Gastroesophageal sphincter (tissue), 4 donors: ENCODE data around the gene LPCAT1. TPM values are rescaled to one million over a fixed set of nuclear protein-coding genes. Genes with fewer than 3 reads are reported as not detected.

Source experiments
- ATAC-seq: fragments of 150-250 bp; one replicate; pipeline ENCODE4 v1.9.1; 2016; ENCODE audit warnings: mild to moderate bottlenecking, moderate library complexity
- H3K27ac ChIP-seq, 4 donors: fragments of 200-600 bp; sonication (generic) in 3 of 4; 1 replicate in 3 of 4; 2 replicates in 1 of 4; pipeline ENCODE4 v1.5.1; 2016 to 2019
- H3K27me3 ChIP-seq: fragments of 200-600 bp; sonication (generic); one replicate; pipeline ENCODE4 v1.5.1; 2019
- H3K36me3 ChIP-seq, 2 donors: fragments of 200-600 bp; sonication (generic); one replicate each; pipeline ENCODE4 v1.5.1; 2019; ENCODE audit warnings: control low read depth in 1 of 2
- H3K4me1 ChIP-seq, 3 donors: fragments of 200-600 bp; sonication (generic); 1 replicate in 2 of 3; 2 replicates in 1 of 3; pipeline ENCODE4 v1.5.1; 2016 to 2019; ENCODE audit warnings: control low read depth in 2 of 3
- H3K4me3 ChIP-seq, 2 donors: fragments of 200-600 bp; sonication (generic); one replicate each; pipeline ENCODE4 v1.5.1; 2019; ENCODE audit warnings: mild to moderate bottlenecking in 1 of 2, moderate library complexity in 1 of 2
- H3K9me3 ChIP-seq, 3 donors: fragments of 200-600 bp; sonication (generic); one replicate each; pipeline ENCODE4 v1.5.1; 2017 to 2019; ENCODE audit warnings: control low read depth in 2 of 3
- EP300 ChIP-seq: sonication (generic); formaldehyde crosslinking; IDR thresholded peaks from one replicate; pipeline ENCODE4 v1.6.1; 2017; ENCODE audit warnings: antibody characterized with exemption, mild to moderate bottlenecking
- POLR2A ChIP-seq, 2 donors: fragments of 450-650 bp; IDR thresholded peaks; one replicate each; pipeline ENCODE4 v1.6.1; 2017; ENCODE audit warnings: antibody characterized with exemption in 2 of 2, mild to moderate bottlenecking in 2 of 2, moderate library complexity in 1 of 2
- POLR2AphosphoS5 ChIP-seq: sonication (generic); formaldehyde crosslinking; IDR thresholded peaks from one replicate; pipeline ENCODE4 v1.6.1; 2017; ENCODE audit warnings: antibody characterized with exemption
- WGBS, 2 donors: methylation state at CpG; one replicate each; pipeline ENCODE4 v1.1.5; 2018; ENCODE audit warnings: low coverage in 1 of 2; 5-methylcytosine and 5-hydroxymethylcytosine counted together
- total RNA-seq, 4 donors: library from RNA; depleted of rRNA; stranded (reverse); fragments of >200 nt; gene quantifications; one replicate each; pipeline ENCODE4 v1.1.0, GENCODE V29; 2016
- TF ChIP-seq, protein P1 (sequence below), 4 experiments: fragments of 200-600 bp in 2 of 4; fragments of 450-650 bp in 2 of 4; sonication (generic) in 1 of 4; IDR thresholded peaks; one replicate each; pipeline ENCODE4 v1.5.1; 2017 to 2019; ENCODE audit warnings: antibody characterized with exemption in 4 of 4, mild to moderate bottlenecking in 2 of 4, moderate library complexity in 2 of 4

LPCAT1 gene
- total RNA-seq, 4 donors from 2014 or later, result 20.3 to 52.6 (median 31.8) TPM

GRCh38 chr5:1549475-1550030, 25.8 kb upstream of the LPCAT1 start:
- peaks cover 0 to 12% (median 4%) of the 10 kb centered on the region in 3 donors for H3K4me1 ChIP-seq
- H3K27ac ChIP-seq, result no peak overlapping the region
- no peak for TF ChIP-seq EP300
- TF ChIP-seq POLR2AphosphoS5, result no peak
- TF ChIP-seq POLR2A (IDR thresholded peaks at IDR 0.05), result no peak
- TF ChIP-seq, protein P1, sequence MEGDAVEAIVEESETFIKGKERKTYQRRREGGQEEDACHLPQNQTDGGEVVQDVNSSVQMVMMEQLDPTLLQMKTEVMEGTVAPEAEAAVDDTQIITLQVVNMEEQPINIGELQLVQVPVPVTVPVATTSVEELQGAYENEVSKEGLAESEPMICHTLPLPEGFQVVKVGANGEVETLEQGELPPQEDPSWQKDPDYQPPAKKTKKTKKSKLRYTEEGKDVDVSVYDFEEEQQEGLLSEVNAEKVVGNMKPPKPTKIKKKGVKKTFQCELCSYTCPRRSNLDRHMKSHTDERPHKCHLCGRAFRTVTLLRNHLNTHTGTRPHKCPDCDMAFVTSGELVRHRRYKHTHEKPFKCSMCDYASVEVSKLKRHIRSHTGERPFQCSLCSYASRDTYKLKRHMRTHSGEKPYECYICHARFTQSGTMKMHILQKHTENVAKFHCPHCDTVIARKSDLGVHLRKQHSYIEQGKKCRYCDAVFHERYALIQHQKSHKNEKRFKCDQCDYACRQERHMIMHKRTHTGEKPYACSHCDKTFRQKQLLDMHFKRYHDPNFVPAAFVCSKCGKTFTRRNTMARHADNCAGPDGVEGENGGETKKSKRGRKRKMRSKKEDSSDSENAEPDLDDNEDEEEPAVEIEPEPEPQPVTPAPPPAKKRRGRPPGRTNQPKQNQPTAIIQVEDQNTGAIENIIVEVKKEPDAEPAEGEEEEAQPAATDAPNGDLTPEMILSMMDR (IDR thresholded peaks at IDR 0.05), result no peak
- H3K4me3 ChIP-seq, result no peak overlapping the region
- peaks cover 32% of the 10 kb centered on the region for H3K27me3 ChIP-seq
- 83 to 100% methylated on average over 3 to 13 of the region's 16 CpGs for WGBS, 2 donors
- ATAC-seq, result no peak
- no peaks in the 10 kb centered on the region for H3K9me3 ChIP-seq
- H3K36me3 ChIP-seq, result no peaks in the 10 kb centered on the region

DNA sequence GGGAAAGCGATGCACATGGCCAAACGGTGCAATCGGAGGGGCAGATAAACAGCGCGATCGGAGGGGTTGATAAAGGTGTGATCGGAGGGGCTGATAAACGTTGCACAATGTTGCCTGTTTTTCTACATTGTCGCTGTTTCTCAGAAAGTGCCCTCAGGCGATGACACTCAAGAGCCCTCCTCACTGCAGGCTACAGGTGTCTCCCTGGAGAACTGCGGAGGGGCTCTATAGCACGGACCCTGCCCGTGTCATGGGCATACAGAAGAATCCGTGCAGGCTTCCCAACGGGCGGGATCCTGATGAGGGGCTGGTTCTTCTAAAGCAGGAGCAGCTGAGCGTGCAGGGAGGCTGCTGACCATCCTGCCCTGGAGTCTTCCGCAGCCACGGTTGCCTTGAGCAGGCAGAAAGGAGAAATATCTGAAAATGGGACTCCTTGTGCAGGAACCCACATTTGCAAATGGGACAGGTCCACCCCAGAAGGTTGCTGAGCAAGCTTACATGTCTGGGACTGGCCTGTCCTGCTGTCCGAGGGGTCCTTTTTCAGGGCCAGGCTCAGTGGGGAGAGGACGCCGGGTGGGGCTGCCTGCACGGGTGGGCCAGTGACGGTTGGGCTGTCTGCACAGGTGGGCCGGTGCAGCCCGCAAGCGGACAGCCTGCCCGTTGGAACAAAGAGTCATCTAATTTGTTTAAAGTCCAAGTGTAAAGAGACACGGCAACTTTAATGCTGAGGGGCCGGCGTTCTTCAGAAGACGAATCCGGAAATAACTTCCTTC, 25.1 kb upstream of the LPCAT1 start:
- H3K4me3 ChIP-seq, result no peak overlapping the region
- peaks cover 25% of the 10 kb centered on the region for H3K27me3 ChIP-seq
- no peak for TF ChIP-seq EP300
- no peak for TF ChIP-seq POLR2A (IDR thresholded peaks at IDR 0.05)
- no peak for TF ChIP-seq POLR2AphosphoS5
- TF ChIP-seq, protein P1 (IDR thresholded peaks at IDR 0.05), result no peak
- no peak overlapping the region for H3K27ac ChIP-seq
- no peaks in the 10 kb centered on the region for H3K9me3 ChIP-seq
- WGBS, 2 donors, result 88 to 90% methylated on average over 15 of the region's 33 CpGs
- ATAC-seq, result no peak
- no peaks in the 10 kb centered on the region for H3K36me3 ChIP-seq
- H3K4me1 ChIP-seq, result peaks cover 0 to 12% (median 4%) of the 10 kb centered on the region in 3 donors

GRCh38 chr5:1547655-1548054, 23.9 kb upstream of the LPCAT1 start:
- 92% methylated on average over 3 to 4 of the region's 6 CpGs for WGBS, 2 donors

GRCh38 chr5:1547236-1547635, 23.5 kb upstream of the LPCAT1 start:
- Histone ChIP-seq H3K36me3 (no peaks in the 10 kb centered on the region), H3K27me3 (peaks cover 19% of the 10 kb centered on the region), H3K9me3 (no peaks in the 10 kb centered on the region), H3K4me1 (peaks cover 0 to 13% (median 2%) of the 10 kb centered on the region in 3 donors), H3K4me3 (no peak overlapping the region), H3K27ac (no peak overlapping the region)
- no peak for ATAC-seq
- 67 to 95% methylated on average over 1 to 7 of the region's 11 CpGs for WGBS, 2 donors
- TF ChIP-seq POLR2AphosphoS5 (no peak), POLR2A (IDR thresholded peaks at IDR 0.05) (no peak), EP300 (no peak)
- TF ChIP-seq, protein P1 (IDR thresholded peaks at IDR 0.05), result no peak

More at GRCh38 chr5:1547655-1548054, 23.9 kb upstream of the LPCAT1 start:
- Histone ChIP-seq H3K27ac (no peak overlapping the region), H3K27me3 (peaks cover 19% of the 10 kb centered on the region), H3K4me1 (peaks cover 0 to 9% (median 0%) of the 10 kb centered on the region in 3 donors), H3K4me3 (no peak overlapping the region), H3K36me3 (no peaks in the 10 kb centered on the region), H3K9me3 (no peaks in the 10 kb centered on the region)
- no peak for ATAC-seq
- TF ChIP-seq, protein P1 (IDR thresholded peaks at IDR 0.05), result no peak
- no peak for TF ChIP-seq POLR2A (IDR thresholded peaks at IDR 0.05)
- no peak for TF ChIP-seq EP300
- TF ChIP-seq POLR2AphosphoS5, result no peak

GRCh38 chr5:1546556-1546955, 22.8 kb upstream of the LPCAT1 start:
- no peak for ATAC-seq
- Histone ChIP-seq H3K4me3 (no peak overlapping the region), H3K27me3 (peaks cover 19% of the 10 kb centered on the region), H3K9me3 (no peaks in the 10 kb centered on the region), H3K36me3 (no peaks in the 10 kb centered on the region), H3K27ac (no peak overlapping the region), H3K4me1 (peaks cover 0 to 14% (median 6%) of the 10 kb centered on the region in 3 donors)
- TF ChIP-seq POLR2AphosphoS5 (no peak), POLR2A (IDR thresholded peaks at IDR 0.05) (no peak), EP300 (no peak)
- TF ChIP-seq, protein P1 (IDR thresholded peaks at IDR 0.05), result no peak
- 86 to 95% methylated on average over 9 to 14 of the region's 18 CpGs for WGBS, 2 donors
